GM23248 (cell line): ENCODE measurements around the gene ZSCAN10. TPM values are rescaled to one million over a fixed set of nuclear protein-coding genes. Genes with fewer than 3 reads are reported as not detected.

Experiments
- DNase-seq: peaks from one replicate; pipeline ENCODE4 v3.0.0-alpha.2; 2015
- H2AFZ ChIP-seq: fragments of 200-600 bp; sonication (generic); 2 replicates; pipeline ENCODE4 v1.6.1; 2016; ENCODE audit warnings: antibody characterized with exemption
- H3F3A ChIP-seq: fragments of 200-600 bp; sonication (generic); 2 replicates; pipeline ENCODE4 v1.6.1; 2016; ENCODE audit warnings: mild to moderate bottlenecking, antibody characterized with exemption, mixed run types; ENCODE audit not compliant: insufficient read depth
- H3K27ac ChIP-seq: fragments of 200-600 bp; sonication (generic); 2 replicates; pipeline ENCODE4 v1.5.1; 2016; ENCODE audit warnings: mild to moderate bottlenecking
- H3K27me3 ChIP-seq: fragments of 200-600 bp; sonication (generic); replicated peaks from 2 replicates; pipeline ENCODE4 v1.6.1; 2016; ENCODE audit warnings: mild to moderate bottlenecking; ENCODE audit not compliant: insufficient read depth
- H3K36me3 ChIP-seq: fragments of 200-600 bp; sonication (generic); 2 replicates; pipeline ENCODE4 v1.6.1; 2016; ENCODE audit warnings: low read depth, mild to moderate bottlenecking
- H3K4me1 ChIP-seq: fragments of 200-600 bp; sonication (generic); 2 replicates; pipeline ENCODE4 v1.6.1; 2016; ENCODE audit warnings: mild to moderate bottlenecking; ENCODE audit not compliant: insufficient read depth
- H3K4me2 ChIP-seq: fragments of 200-600 bp; sonication (generic); one replicate; pipeline ENCODE4 v1.6.1; 2016; ENCODE audit warnings: mild to moderate bottlenecking; ENCODE audit not compliant: unreplicated experiment
- H3K4me3 ChIP-seq: fragments of 200-600 bp; sonication (generic); 2 replicates; pipeline ENCODE4 v1.5.1; 2016; ENCODE audit warnings: mild to moderate bottlenecking
- H3K79me2 ChIP-seq: fragments of 200-600 bp; sonication (generic); 2 replicates; pipeline ENCODE4 v1.6.1; 2016; ENCODE audit warnings: mild to moderate bottlenecking; ENCODE audit not compliant: insufficient read depth
- H3K9ac ChIP-seq: fragments of 200-600 bp; sonication (generic); 2 replicates; pipeline ENCODE4 v1.6.1; 2016; ENCODE audit warnings: mild to moderate bottlenecking
- H3K9me2 ChIP-seq: fragments of 200-600 bp; sonication (generic); 2 replicates; pipeline ENCODE4 v1.6.1; 2016; ENCODE audit warnings: mixed run types, mild to moderate bottlenecking, moderate library complexity; ENCODE audit not compliant: insufficient read depth
- H3K9me3 ChIP-seq: fragments of 200-600 bp; sonication (generic); one replicate; pipeline ENCODE4 v1.6.1; 2017; ENCODE audit warnings: low read depth
- H4K20me1 ChIP-seq: fragments of 200-600 bp; sonication (generic); 2 replicates; pipeline ENCODE4 v1.6.0; 2016; ENCODE audit not compliant: insufficient read depth
- EZH2 ChIP-seq: fragments of 200-600 bp; sonication (generic); IDR thresholded peaks from 2 replicates; pipeline ENCODE4 v1.6.1; 2018; ENCODE audit warnings: antibody characterized with exemption, mild to moderate bottlenecking; ENCODE audit not compliant: insufficient read depth, poor library complexity, severe bottlenecking
- EZH2phosphoT487 ChIP-seq: fragments of 200-600 bp; sonication (generic); IDR thresholded peaks from 2 replicates; pipeline ENCODE4 v1.6.1; 2018; ENCODE audit warnings: antibody characterized with exemption, moderate library complexity, mild to moderate bottlenecking, low read depth; ENCODE audit not compliant: insufficient read depth
- WGBS, 2 experiments: methylation state at CpG; one replicate each; pipeline ENCODE4 v1.1.6; 2015 to 2017; ENCODE audit warnings: low lambda C conversion rate in 2 of 2, low coverage in 1 of 2; ENCODE audit errors: missing lambda C conversion rate in 2 of 2; 5-methylcytosine and 5-hydroxymethylcytosine counted together
- in situ Hi-C: fragments of 300-500 bp; cut with MboI; formaldehyde crosslinking; loops from 2 replicates; pipeline ENCODE4 v1.15.0; 2020
- polyA plus RNA-seq: library from polyadenylated mRNA; unstranded; fragments of >200 nt; fragmentation: Nextera tagmentation; extraction: Ambion mirVana; gene quantifications from 2 replicates; pipeline ENCODE4 v1.2.1, GENCODE V29; 2016
- total RNA-seq: library from RNA; depleted of rRNA; stranded (reverse); fragments of >200 nt; shearing (Covaris generic); gene quantifications from 2 replicates; pipeline ENCODE4 v1.2.3, GENCODE V29; 2014

ZSCAN10 gene
- total and polyA plus RNA-seq, 2 experiments from 2014 or later = 0.08 TPM; not detected in 1

- peaks cover 63% of the 10 kb centered on the region for H3K79me2 ChIP-seq
- in situ Hi-C loops = no loop called here
Measured at GRCh38 chr16:3133844-3134243, 34.8 kb upstream of the ZSCAN10 start.

GRCh38 chr16:3131755-3132377 is 32.8 kb upstream of the ZSCAN10 start:
- H3K27me3 ChIP-seq = no peaks in the 10 kb centered on the region
- H3K4me3 ChIP-seq = no peak overlapping the region
- H3F3A ChIP-seq = peaks cover 27% of the 10 kb centered on the region
- no peak overlapping the region for H2AFZ ChIP-seq
- H3K27ac ChIP-seq = no peak overlapping the region
- WGBS, 2 experiments = 77 to 80% methylated on average over 12 of the region's 12 CpGs
- H3K4me2 ChIP-seq = no peak overlapping the region
- DNase-seq = peak; percentile 70
- no peak overlapping the region for H3K9ac ChIP-seq
- TF ChIP-seq EZH2phosphoT487 = no peak
- TF ChIP-seq EZH2 = no peak
- no peaks in the 10 kb centered on the region for H4K20me1 ChIP-seq
- in situ Hi-C loops = no loop called here
- no peaks in the 10 kb centered on the region for H3K9me3 ChIP-seq
- peaks cover 20% of the 10 kb centered on the region for H3K4me1 ChIP-seq
- no peaks in the 10 kb centered on the region for H3K9me2 ChIP-seq
- no peaks in the 10 kb centered on the region for H3K36me3 ChIP-seq
- H3K79me2 ChIP-seq = peaks cover 67% of the 10 kb centered on the region

More at GRCh38 chr16:3133844-3134243, 34.8 kb upstream of the ZSCAN10 start:
- DNase-seq = peak; percentile 36
- peak overlapping the region; percentile 100 for H3K4me3 ChIP-seq
- H2AFZ ChIP-seq = peak overlapping the region; percentile 95
- TF ChIP-seq EZH2phosphoT487 = no peak
- TF ChIP-seq EZH2 = no peak
- peak overlapping the region; percentile 92 for H3K27ac ChIP-seq
- no peaks in the 10 kb centered on the region for H3K27me3 ChIP-seq
- H4K20me1 ChIP-seq = no peaks in the 10 kb centered on the region
- no peaks in the 10 kb centered on the region for H3K9me3 ChIP-seq
- peaks cover 21% of the 10 kb centered on the region for H3F3A ChIP-seq
- peaks cover 17% of the 10 kb centered on the region for H3K4me1 ChIP-seq
- no peaks in the 10 kb centered on the region for H3K9me2 ChIP-seq
- WGBS, 2 experiments = 8 to 9% methylated on average over 7 of the region's 7 CpGs
- peak overlapping the region; percentile 94 for H3K4me2 ChIP-seq
- H3K9ac ChIP-seq = peak overlapping the region; percentile 99
- no peaks in the 10 kb centered on the region for H3K36me3 ChIP-seq

GRCh38 chr16:3129137-3130131 is 30.3 kb upstream of the ZSCAN10 start:
- Histone ChIP-seq H3K9me2 (no peaks in the 10 kb centered on the region), H3K4me1 (peaks cover 17% of the 10 kb centered on the region), H3K27ac (peak overlapping the region; percentile 58), H3K27me3 (no peaks in the 10 kb centered on the region), H3K9me3 (no peaks in the 10 kb centered on the region), H3K4me3 (peak overlapping the region; percentile 72), H3K4me2 (peak overlapping the region; percentile 99), H3K9ac (peak overlapping the region; percentile 57), H3F3A (peaks cover 43% of the 10 kb centered on the region), H2AFZ (peak overlapping the region; percentile 74), H4K20me1 (no peaks in the 10 kb centered on the region), H3K79me2 (peaks cover 47% of the 10 kb centered on the region), H3K36me3 (no peaks in the 10 kb centered on the region)
- 9 to 13% methylated on average over 28 of the region's 28 CpGs for WGBS, 2 experiments
- peak; percentile 94 for DNase-seq
- TF ChIP-seq EZH2phosphoT487 = no peak
- TF ChIP-seq EZH2 = no peak
- in situ Hi-C loops = no loop called here

- H4K20me1 ChIP-seq = no peaks in the 10 kb centered on the region
- in situ Hi-C loops = no loop called here
- H3K36me3 ChIP-seq = no peaks in the 10 kb centered on the region
- H3K4me3 ChIP-seq = no peak overlapping the region
- no peak overlapping the region for H3K27ac ChIP-seq
- no peaks in the 10 kb centered on the region for H3K9me2 ChIP-seq
- H3K4me1 ChIP-seq = peaks cover 22% of the 10 kb centered on the region
- no peak overlapping the region for H2AFZ ChIP-seq
- no peak for DNase-seq
- peaks cover 30% of the 10 kb centered on the region for H3K79me2 ChIP-seq
- 54 to 55% methylated on average over 6 of the region's 6 CpGs for WGBS, 2 experiments
- H3K9ac ChIP-seq = no peak overlapping the region
- H3K9me3 ChIP-seq = no peaks in the 10 kb centered on the region
- H3K4me2 ChIP-seq = no peak overlapping the region
- no peaks in the 10 kb centered on the region for H3K27me3 ChIP-seq
- H3F3A ChIP-seq = peaks cover 43% of the 10 kb centered on the region
- TF ChIP-seq EZH2phosphoT487 (no peak), EZH2 (no peak)
Measured at GRCh38 chr16:3127745-3128144, 28.7 kb upstream of the ZSCAN10 start.
